ENCODE measurements around the gene TSPAN32.

GRCh38 chr11:2277008-2277346, 24.8 kb upstream of the TSPAN32 start:
- TF ChIP-seq SIN3A (IDR thresholded peaks at IDR 0.05; ENCODE audit: borderline replicate concordance, insufficient read depth, low read depth, low read length) (no peak), CTCF (IDR thresholded peaks at IDR 0.05) (no peak), POLR2AphosphoS5 (IDR thresholded peaks at IDR 0.05; ENCODE audit: low read depth, low read length) (no peak)
